HG02973 (cell line): ENCODE data around the gene PSMG2.
"Not testable (repeated sequence)": the region's sequence is repeated elsewhere in the genome, so short reads cannot be mapped to it uniquely, and the experiment has no call there.

ENCODE experiments used
- ATAC-seq: cut with Tn5 transposase; IDR thresholded peaks from one replicate; pipeline ENCODE4 v1.9.1; 2021; ENCODE audit warnings: moderate library complexity; ENCODE audit not compliant: unreplicated experiment

The PSMG2 gene

GRCh38 chr18:12758566-12758965 is 55.7 kb downstream of the PSMG2 start:
- ATAC-seq = not testable (repeated sequence)

- ATAC-seq = no peak
Observed at GRCh38 chr18:12765126-12765525, 62.3 kb downstream of the PSMG2 start.

GRCh38 chr18:12765586-12765985 is 62.7 kb downstream of the PSMG2 start:
- ATAC-seq = no peak

- no peak for ATAC-seq
Observed at GRCh38 chr18:12766986-12767433, 64.2 kb downstream of the PSMG2 start.

GRCh38 chr18:12767580-12768155 is 64.8 kb downstream of the PSMG2 start:
- ATAC-seq = no peak

GRCh38 chr18:12768625-12769024 is 65.8 kb downstream of the PSMG2 start:
- no peak for ATAC-seq

GRCh38 chr18:12769136-12769535 is 66.3 kb downstream of the PSMG2 start:
- ATAC-seq = no peak

GRCh38 chr18:12769644-12770440 is 67.0 kb downstream of the PSMG2 start:
- ATAC-seq = no peak

- ATAC-seq = no peak
Observed at GRCh38 chr18:12770469-12771219, 67.8 kb downstream of the PSMG2 start.

GRCh38 chr18:12772111-12772510 is 69.3 kb downstream of the PSMG2 start:
- no peak for ATAC-seq

GRCh38 chr18:12773369-12773768 is 70.5 kb downstream of the PSMG2 start:
- ATAC-seq = no peak

- ATAC-seq = no peak
Observed at GRCh38 chr18:12774982-12775381, 72.1 kb downstream of the PSMG2 start.
